WERI-Rb-1 (cell line): ENCODE measurements around the gene WDR76.

Source experiments
- DNase-seq: peaks from one replicate; pipeline ENCODE4 v3.0.0-alpha.2; 2020
- H3K27ac ChIP-seq: fragments of 250-450 bp; sonication (Bioruptor Pico); 2 replicates; pipeline ENCODE4 v1.5.1; 2020; ENCODE audit warnings: mild to moderate bottlenecking, moderate library complexity
- H3K27me3 ChIP-seq: fragments of 250-450 bp; sonication (Bioruptor Pico); 2 replicates; pipeline ENCODE4 v1.5.1; 2021; ENCODE audit warnings: mild to moderate bottlenecking, low read depth, moderate library complexity; ENCODE audit not compliant: insufficient read depth, severe bottlenecking
- H3K36me3 ChIP-seq: fragments of 250-450 bp; sonication (Bioruptor Pico); 2 replicates; pipeline ENCODE4 v1.5.1; 2020; ENCODE audit warnings: mild to moderate bottlenecking, moderate library complexity
- H3K4me3 ChIP-seq: 2 replicates; pipeline ENCODE4 v1.5.1; 2011; ENCODE audit warnings: low read depth, mild to moderate bottlenecking, control low read depth, low read length
- H3K9me3 ChIP-seq: fragments of 250-450 bp; sonication (Bioruptor Pico); 2 replicates; pipeline ENCODE4 v1.5.1; 2021; ENCODE audit warnings: mild to moderate bottlenecking, moderate library complexity; ENCODE audit not compliant: severe bottlenecking
- CTCF ChIP-seq: IDR thresholded peaks from 2 replicates; pipeline ENCODE4 v1.5.1; 2011; ENCODE audit warnings: low read depth, mild to moderate bottlenecking, control low read depth, inconsistent platforms, low read length

WDR76 gene

DNA sequence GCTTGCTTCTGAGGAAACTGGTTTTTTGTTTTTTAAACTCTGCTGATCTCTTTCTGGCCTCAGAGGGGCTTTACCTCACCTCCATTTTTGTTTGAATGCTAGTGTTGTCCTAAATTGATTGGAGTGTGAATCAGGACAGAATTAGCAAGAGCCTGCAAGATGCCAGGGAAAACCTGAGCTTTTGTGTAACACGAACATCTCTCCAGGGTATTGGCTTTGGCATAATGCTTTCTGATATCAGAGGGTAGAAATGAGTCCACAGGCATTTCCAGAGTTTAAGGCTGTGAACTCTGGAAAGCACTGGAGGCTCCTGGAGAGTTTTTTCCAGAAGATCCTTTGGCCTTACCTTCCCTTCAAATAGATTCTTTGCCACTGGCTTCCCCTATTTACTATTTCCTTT is 87.1 kb downstream of the WDR76 start:
- DNase-seq: no peak
- TF ChIP-seq CTCF: no peak
- peaks cover 5% of the 10 kb centered on the region for H3K36me3 ChIP-seq
- H3K27me3 ChIP-seq: no peaks in the 10 kb centered on the region
- H3K9me3 ChIP-seq: no peaks in the 10 kb centered on the region
- H3K4me3 ChIP-seq: no peak overlapping the region
- H3K27ac ChIP-seq: no peak overlapping the region

- H3K4me3 ChIP-seq: no peak overlapping the region
- no peaks in the 10 kb centered on the region for H3K9me3 ChIP-seq
- H3K27me3 ChIP-seq: no peaks in the 10 kb centered on the region
- no peak for TF ChIP-seq CTCF
- DNase-seq: no peak
- peaks cover 2% of the 10 kb centered on the region for H3K36me3 ChIP-seq
- H3K27ac ChIP-seq: no peak overlapping the region
These were observed 89.0 kb downstream of the WDR76 start for GRCh38 chr15:43915631-43916325.

- no peak for DNase-seq
- TF ChIP-seq CTCF: no peak
- no peaks in the 10 kb centered on the region for H3K27me3 ChIP-seq
- no peaks in the 10 kb centered on the region for H3K9me3 ChIP-seq
- H3K27ac ChIP-seq: no peak overlapping the region
- H3K4me3 ChIP-seq: no peak overlapping the region
- no peaks in the 10 kb centered on the region; the same call in 1 of the 2 replicates for H3K36me3 ChIP-seq
These were observed 89.5 kb downstream of the WDR76 start for GRCh38 chr15:43916326-43916660.
